Body of pancreas (tissue), 4 donors: ENCODE measurements around the gene GPATCH2. TPM values are rescaled to one million over a fixed set of nuclear protein-coding genes. Genes with fewer than 3 reads are reported as not detected.

Source experiments
- ATAC-seq: fragments of 150-250 bp; one replicate; pipeline ENCODE4 v1.9.1; 2016
- DNase-seq, 4 donors: peaks; one replicate each; pipeline ENCODE4 v3.0.0-alpha.2; 2019
- H3K27ac ChIP-seq, 4 donors: fragments of 200-600 bp; sonication (generic); 1 replicate in 3 of 4; 2 replicates in 1 of 4; pipeline versions ENCODE4 v1.5.1 to v1.6.1; 2016 to 2019; ENCODE audit warnings: mild to moderate bottlenecking in 1 of 4, mixed read lengths in 1 of 4, moderate library complexity in 1 of 4
- H3K27me3 ChIP-seq, 2 donors: fragments of 200-600 bp; sonication (generic); one replicate each; pipeline ENCODE4 v1.6.0; 2016; ENCODE audit warnings: mild to moderate bottlenecking in 1 of 2
- H3K36me3 ChIP-seq, 2 donors: fragments of 200-600 bp; sonication (generic); replicated peaks in 1 of 2; 2 replicates each; pipeline ENCODE4 v1.5.1; 2016; ENCODE audit warnings: low read depth in 2 of 2; ENCODE audit not compliant: insufficient read depth in 1 of 2
- H3K4me1 ChIP-seq: fragments of 200-600 bp; sonication (generic); one replicate; pipeline ENCODE4 v1.6.0; 2016
- H3K4me3 ChIP-seq, 2 donors: fragments of 200-600 bp; sonication (generic); 1 replicate in 1 of 2; 2 replicates in 1 of 2; pipeline ENCODE4 v1.5.1; 2016 to 2019
- H3K9me3 ChIP-seq, 3 donors: fragments of 200-600 bp; sonication (generic); 1 replicate in 2 of 3; 2 replicates in 1 of 3; pipeline ENCODE4 v1.5.1; 2016
- POLR2A ChIP-seq, 3 donors: fragments of 450-650 bp; IDR thresholded peaks; one replicate each; pipeline ENCODE4 v1.6.1; 2016; ENCODE audit warnings: antibody characterized with exemption in 3 of 3, mild to moderate bottlenecking in 2 of 3
- WGBS, 2 donors: methylation state at CpG; one replicate each; pipeline ENCODE4 v1.1.5; 2017; 5-methylcytosine and 5-hydroxymethylcytosine counted together
- intact Hi-C: fragments of 100-400 bp; cut with DNase I; formaldehyde crosslinking; loops from one replicate; pipeline ENCODE4 v1.15.1; 2023
- total RNA-seq, 2 donors: library from RNA; depleted of rRNA; stranded (reverse); fragments of >200 nt; gene quantifications; one replicate each; pipeline ENCODE4 v1.1.0, GENCODE V29; 2016
- TF ChIP-seq, protein P1 (sequence below), 7 experiments: fragments of 450-650 bp in 4 of 7; fragments of 200-600 bp in 3 of 7; sonication (generic) in 3 of 7; IDR thresholded peaks; one replicate each; pipeline ENCODE4 v1.5.1; 2016 to 2019; ENCODE audit warnings: antibody characterized with exemption in 7 of 7

The GPATCH2 gene
- total RNA-seq, 2 donors from 2014 or later = 9.6 to 32.0 TPM

- DNase-seq (no peak), ATAC-seq (no peak)
- H3K9me3 ChIP-seq = no peaks in the 10 kb centered on the region
- H3K36me3 ChIP-seq = no peaks in the 10 kb centered on the region
- H3K27ac ChIP-seq = no peak overlapping the region
- H3K4me3 ChIP-seq = no peak overlapping the region
- no peaks in the 10 kb centered on the region for H3K27me3 ChIP-seq
- intact Hi-C loops = no loop called here
- H3K4me1 ChIP-seq = no peaks in the 10 kb centered on the region
- WGBS, 2 donors = 74 to 77% methylated on average over 1 of the region's 1 CpG
- TF ChIP-seq, protein P1, sequence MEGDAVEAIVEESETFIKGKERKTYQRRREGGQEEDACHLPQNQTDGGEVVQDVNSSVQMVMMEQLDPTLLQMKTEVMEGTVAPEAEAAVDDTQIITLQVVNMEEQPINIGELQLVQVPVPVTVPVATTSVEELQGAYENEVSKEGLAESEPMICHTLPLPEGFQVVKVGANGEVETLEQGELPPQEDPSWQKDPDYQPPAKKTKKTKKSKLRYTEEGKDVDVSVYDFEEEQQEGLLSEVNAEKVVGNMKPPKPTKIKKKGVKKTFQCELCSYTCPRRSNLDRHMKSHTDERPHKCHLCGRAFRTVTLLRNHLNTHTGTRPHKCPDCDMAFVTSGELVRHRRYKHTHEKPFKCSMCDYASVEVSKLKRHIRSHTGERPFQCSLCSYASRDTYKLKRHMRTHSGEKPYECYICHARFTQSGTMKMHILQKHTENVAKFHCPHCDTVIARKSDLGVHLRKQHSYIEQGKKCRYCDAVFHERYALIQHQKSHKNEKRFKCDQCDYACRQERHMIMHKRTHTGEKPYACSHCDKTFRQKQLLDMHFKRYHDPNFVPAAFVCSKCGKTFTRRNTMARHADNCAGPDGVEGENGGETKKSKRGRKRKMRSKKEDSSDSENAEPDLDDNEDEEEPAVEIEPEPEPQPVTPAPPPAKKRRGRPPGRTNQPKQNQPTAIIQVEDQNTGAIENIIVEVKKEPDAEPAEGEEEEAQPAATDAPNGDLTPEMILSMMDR (IDR thresholded peaks at IDR 0.05) = no peak
- no peak for TF ChIP-seq POLR2A (IDR thresholded peaks at IDR 0.05)
Observed at GRCh38 chr1:217552339-217552951, 78.4 kb downstream of the GPATCH2 start.

- ATAC-seq (no peak), DNase-seq (no peak)
- no peak for TF ChIP-seq POLR2A (IDR thresholded peaks at IDR 0.05)
- TF ChIP-seq, protein P1 (IDR thresholded peaks at IDR 0.05) = no peak
- no peaks in the 10 kb centered on the region for H3K4me1 ChIP-seq
- intact Hi-C loops = no loop called here
- no peaks in the 10 kb centered on the region for H3K27me3 ChIP-seq
- H3K27ac ChIP-seq = no peak overlapping the region
- no peak overlapping the region for H3K4me3 ChIP-seq
- no peaks in the 10 kb centered on the region for H3K9me3 ChIP-seq
- H3K36me3 ChIP-seq = no peaks in the 10 kb centered on the region
Observed at GRCh38 chr1:217542837-217543236, 88.1 kb downstream of the GPATCH2 start.

DNA sequence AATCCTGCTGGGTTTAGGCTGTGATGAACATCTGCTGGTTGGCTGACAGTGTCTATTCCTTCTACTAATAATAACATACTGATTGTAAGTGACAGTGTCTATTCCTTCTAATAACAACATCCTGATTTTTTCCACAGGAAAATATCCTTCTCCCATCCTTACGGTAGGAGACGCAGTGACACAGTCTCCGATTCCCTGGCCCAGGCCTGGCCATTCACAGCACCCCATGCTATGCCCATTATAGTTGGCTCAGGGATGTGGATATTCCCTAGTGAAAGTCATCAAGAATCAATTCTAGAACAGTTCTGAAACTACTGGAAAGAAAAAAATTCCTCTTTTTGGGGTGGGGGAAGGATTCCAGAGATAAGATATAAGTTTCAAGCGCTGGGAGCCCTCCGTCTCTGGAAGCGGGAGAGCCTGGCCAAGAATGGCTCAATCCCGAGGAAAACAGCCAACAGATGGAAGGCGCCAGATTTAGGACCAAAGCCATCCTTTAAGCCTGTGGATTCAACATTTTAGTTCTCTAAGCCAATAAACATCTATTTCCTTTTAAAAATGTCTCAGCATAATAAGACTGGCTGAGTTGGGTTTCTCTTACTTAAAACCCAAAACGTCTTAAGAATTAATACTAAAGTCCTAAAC lies 88.6 kb downstream of the GPATCH2 start:
- H3K4me3 ChIP-seq = no peak overlapping the region
- DNase-seq (no peak), ATAC-seq (no peak)
- intact Hi-C loops = no loop called here
- no peaks in the 10 kb centered on the region for H3K9me3 ChIP-seq
- 86 to 87% methylated on average over 9 of the region's 9 CpGs for WGBS, 2 donors
- no peaks in the 10 kb centered on the region for H3K27me3 ChIP-seq
- H3K4me1 ChIP-seq = no peaks in the 10 kb centered on the region
- TF ChIP-seq, protein P1 (IDR thresholded peaks at IDR 0.05) = no peak
- no peak for TF ChIP-seq POLR2A (IDR thresholded peaks at IDR 0.05)
- no peak overlapping the region for H3K27ac ChIP-seq
- no peaks in the 10 kb centered on the region for H3K36me3 ChIP-seq

GRCh38 chr1:217540321-217540720 lies 90.6 kb downstream of the GPATCH2 start:
- Histone ChIP-seq H3K4me1 (no peaks in the 10 kb centered on the region), H3K4me3 (no peak overlapping the region), H3K9me3 (peaks cover 0 to 2% (median 0%) of the 10 kb centered on the region in 3 donors), H3K36me3 (no peaks in the 10 kb centered on the region), H3K27me3 (no peaks in the 10 kb centered on the region), H3K27ac (no peak overlapping the region)
- ATAC-seq (no peak), DNase-seq (no peak)
- 64 to 71% methylated on average over 2 of the region's 2 CpGs for WGBS, 2 donors
- intact Hi-C loops = no loop called here
- TF ChIP-seq, protein P1 (IDR thresholded peaks at IDR 0.05) = no peak
- no peak for TF ChIP-seq POLR2A (IDR thresholded peaks at IDR 0.05)

GRCh38 chr1:217539510-217539909 lies 91.4 kb downstream of the GPATCH2 start:
- 79 to 80% methylated on average over 2 of the region's 2 CpGs for WGBS, 2 donors
- DNase-seq (no peak), ATAC-seq (no peak)
- Histone ChIP-seq H3K4me3 (no peak overlapping the region), H3K27me3 (no peaks in the 10 kb centered on the region), H3K9me3 (peaks cover 0 to 2% (median 0%) of the 10 kb centered on the region in 3 donors), H3K4me1 (peaks cover 6% of the 10 kb centered on the region), H3K36me3 (no peaks in the 10 kb centered on the region), H3K27ac (no peak overlapping the region)
- no peak for TF ChIP-seq POLR2A (IDR thresholded peaks at IDR 0.05)
- TF ChIP-seq, protein P1 (IDR thresholded peaks at IDR 0.05) = no peak
- intact Hi-C loops = no loop called here
